ENCODE results near the gene IGSF23. TPM values are rescaled to one million over a fixed set of nuclear protein-coding genes. Genes with fewer than 3 reads are reported as not detected.

Gene IGSF23
- total RNA-seq, 6 experiments from 2014 or later, result not detected

- Mint-ChIP-seq H3K36me3 (ENCODE audit: low read depth) (peaks cover 2% of the 10 kb centered on the region; the same call in 1 of the 2 replicates), H3K27me3 (ENCODE audit: insufficient read depth) (peaks cover 11% of the 10 kb centered on the region), H3K4me1 (ENCODE audit: low read depth) (peaks cover 6% of the 10 kb centered on the region), H3K27ac (no peak overlapping the region), H3K4me3 (no peak overlapping the region), H3K9me3 (peaks cover 14% of the 10 kb centered on the region)
- TF ChIP-seq CTCF (IDR thresholded peaks at IDR 0.05), result no peak
- DNase-seq, result no peak
These were observed 16.3 kb upstream of the IGSF23 start for GRCh38 chr19:44597131-44597491.

GRCh38 chr19:44598355-44598754 lies 15.0 kb upstream of the IGSF23 start:
- DNase-seq, result no peak
- Mint-ChIP-seq H3K4me3 (no peak overlapping the region), H3K36me3 (ENCODE audit: low read depth) (no peaks in the 10 kb centered on the region), H3K27me3 (ENCODE audit: insufficient read depth) (peaks cover 11% of the 10 kb centered on the region), H3K9me3 (peaks cover 9% of the 10 kb centered on the region), H3K4me1 (ENCODE audit: low read depth) (peaks cover 13% of the 10 kb centered on the region), H3K27ac (no peak overlapping the region)
- no peak for TF ChIP-seq CTCF (IDR thresholded peaks at IDR 0.05)

GRCh38 chr19:44598880-44599279 lies 14.5 kb upstream of the IGSF23 start:
- H3K27ac Mint-ChIP-seq, result no peak overlapping the region
- TF ChIP-seq CTCF (IDR thresholded peaks at IDR 0.05), result no peak
- H3K36me3 Mint-ChIP-seq (ENCODE audit: low read depth), result no peaks in the 10 kb centered on the region
- H3K9me3 Mint-ChIP-seq, result peaks cover 9% of the 10 kb centered on the region
- peaks cover 11% of the 10 kb centered on the region for H3K27me3 Mint-ChIP-seq (ENCODE audit: insufficient read depth)
- no peak overlapping the region for H3K4me3 Mint-ChIP-seq
- peaks cover 18% of the 10 kb centered on the region for H3K4me1 Mint-ChIP-seq (ENCODE audit: low read depth)
- DNase-seq, result no peak

- no peak for DNase-seq
- TF ChIP-seq CTCF (IDR thresholded peaks at IDR 0.05), result no peak
- Mint-ChIP-seq H3K9me3 (peaks cover 9% of the 10 kb centered on the region), H3K4me1 (ENCODE audit: low read depth) (peaks cover 27% of the 10 kb centered on the region), H3K27me3 (ENCODE audit: insufficient read depth) (peaks cover 8% of the 10 kb centered on the region), H3K36me3 (ENCODE audit: low read depth) (no peaks in the 10 kb centered on the region), H3K27ac (no peak overlapping the region), H3K4me3 (no peak overlapping the region)
These were observed 12.9 kb upstream of the IGSF23 start for GRCh38 chr19:44600466-44600865.

GRCh38 chr19:44602081-44602480 lies 11.3 kb upstream of the IGSF23 start:
- peaks cover 3% of the 10 kb centered on the region for H3K27me3 Mint-ChIP-seq (ENCODE audit: insufficient read depth)
- TF ChIP-seq CTCF (IDR thresholded peaks at IDR 0.05), result no peak
- DNase-seq, result no peak
- no peak overlapping the region for H3K27ac Mint-ChIP-seq
- no peak overlapping the region for H3K4me3 Mint-ChIP-seq
- H3K36me3 Mint-ChIP-seq (ENCODE audit: low read depth), result no peaks in the 10 kb centered on the region
- H3K9me3 Mint-ChIP-seq, result peaks cover 9% of the 10 kb centered on the region
- peaks cover 32% of the 10 kb centered on the region for H3K4me1 Mint-ChIP-seq (ENCODE audit: low read depth)
